GM21576 (cell line): ENCODE measurements around the gene AUP1.
"Not testable (repeated sequence)": the region's sequence is repeated elsewhere in the genome, so short reads cannot be mapped to it uniquely, and the experiment has no call there.

ENCODE experiments used
- ATAC-seq: cut with Tn5 transposase; IDR thresholded peaks from one replicate; pipeline ENCODE4 v1.9.1; 2021; ENCODE audit warnings: mild to moderate bottlenecking, moderate library complexity; ENCODE audit not compliant: unreplicated experiment

Gene AUP1

GRCh38 chr2:74500578-74500946 lies 28.9 kb downstream of the AUP1 start:
- no peak for ATAC-seq

DNA sequence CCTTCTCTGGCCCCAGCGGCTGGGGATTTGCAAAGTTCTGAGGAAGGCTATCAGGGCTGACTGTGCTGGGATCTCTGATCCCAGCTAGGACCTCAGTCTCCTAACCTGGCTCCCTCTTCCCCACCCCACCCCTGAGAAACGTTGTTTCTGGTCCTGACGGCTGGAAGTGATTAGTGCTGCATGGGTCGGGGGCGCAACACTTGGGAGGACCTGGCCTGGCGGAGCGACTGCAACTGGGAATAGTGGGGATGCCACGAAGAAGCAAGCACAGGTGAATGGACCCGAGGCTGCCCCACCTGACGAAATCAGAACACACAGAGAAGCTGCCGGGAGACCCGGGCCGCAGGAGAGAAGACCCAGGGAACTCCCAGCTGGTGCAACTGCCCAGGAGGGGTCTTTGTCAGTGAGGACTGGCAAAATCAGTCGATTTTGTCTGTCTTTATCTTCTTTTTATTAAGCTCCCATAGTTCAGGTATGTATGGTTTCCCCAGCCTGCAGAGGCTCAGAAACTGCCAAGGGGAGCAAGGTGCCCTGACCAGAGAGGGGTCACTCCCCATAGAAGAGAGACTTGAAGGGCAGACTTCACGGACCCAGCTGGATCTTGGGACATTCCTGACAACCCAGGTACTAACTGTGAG lies 29.4 kb downstream of the AUP1 start:
- ATAC-seq = no peak

DNA sequence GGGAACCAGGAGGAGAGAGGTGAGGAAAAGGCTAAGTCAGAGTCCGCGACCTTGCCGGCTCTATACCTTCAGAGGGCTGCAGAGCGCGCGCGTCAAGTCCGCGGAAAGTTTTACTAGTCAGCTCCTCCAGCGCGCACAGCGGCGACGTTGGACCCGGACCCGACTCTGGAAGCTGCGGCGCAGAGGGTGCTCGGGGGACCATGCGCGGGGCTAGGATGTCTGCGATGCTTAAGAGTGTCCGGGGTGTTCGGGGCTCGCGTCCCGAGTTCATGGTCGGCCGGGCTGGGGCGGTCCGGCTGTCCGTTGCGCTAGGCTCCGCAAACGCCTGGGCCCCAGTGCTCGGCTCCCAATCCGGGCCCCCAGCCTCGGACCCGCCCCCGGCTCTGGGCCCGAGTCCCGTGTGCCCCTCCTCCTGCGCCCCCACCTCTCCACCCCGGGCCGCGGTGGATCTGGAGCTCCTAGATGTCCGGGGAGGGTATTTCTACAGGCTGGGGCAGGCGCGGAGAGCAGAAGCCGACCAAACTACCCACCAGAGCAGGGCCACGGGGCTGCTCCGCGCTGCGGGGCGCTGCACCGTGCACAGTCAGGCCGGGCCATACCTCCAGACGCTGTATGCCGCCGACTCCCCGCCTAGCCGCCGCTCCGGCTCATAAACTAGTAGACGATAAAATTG lies 30.1 kb downstream of the AUP1 start, which contains the start of gene LBX2:
TSS of gene LBX2 (minus strand) at position 337 of the 673 bp plus-strand sequence. CDS start at position 271, 66 bp downstream.
- no peak for ATAC-seq

GRCh38 chr2:74498500-74499266 lies 30.8 kb downstream of the AUP1 start:
- ATAC-seq = no peak

- ATAC-seq = no peak
Measured at GRCh38 chr2:74497777-74498499, 31.6 kb downstream of the AUP1 start.

DNA sequence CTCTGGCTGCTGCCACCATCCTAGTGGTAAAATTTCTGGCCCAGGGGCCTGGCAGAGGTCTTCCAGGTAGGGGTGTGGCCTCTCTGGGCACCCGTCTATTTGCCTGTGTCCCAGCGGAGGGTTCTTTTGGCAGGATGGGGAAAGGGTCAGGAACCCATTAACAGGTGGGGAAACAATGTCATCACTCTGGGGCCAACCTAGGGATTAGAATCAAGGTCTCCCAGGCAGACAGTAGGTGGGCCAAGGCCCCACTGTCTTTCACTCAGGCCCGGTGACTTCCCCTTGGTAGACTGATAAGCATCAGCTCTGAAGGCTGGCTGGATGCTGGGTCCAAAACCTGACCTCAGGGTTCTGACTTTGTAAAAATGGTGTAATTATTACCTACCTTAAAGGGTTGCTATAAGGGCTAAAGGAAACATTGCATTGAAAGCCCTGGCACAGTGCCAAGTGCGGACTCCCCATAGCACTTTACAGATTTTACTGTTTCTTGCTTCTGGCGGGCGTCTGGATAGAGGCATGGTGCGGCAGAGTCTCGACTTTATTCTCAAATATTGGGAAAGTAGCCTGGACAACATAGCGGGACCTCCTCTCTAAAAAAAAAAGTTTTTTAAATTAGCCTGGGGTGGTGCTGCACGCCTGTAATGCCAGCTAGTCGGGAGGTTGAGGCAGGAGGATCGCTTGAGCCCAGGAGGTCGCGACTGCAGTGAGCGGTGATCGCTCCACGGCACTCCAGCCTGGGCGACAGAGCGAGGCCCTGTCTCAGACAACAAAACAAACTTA lies 32.3 kb downstream of the AUP1 start:
- no peak for ATAC-seq

DNA sequence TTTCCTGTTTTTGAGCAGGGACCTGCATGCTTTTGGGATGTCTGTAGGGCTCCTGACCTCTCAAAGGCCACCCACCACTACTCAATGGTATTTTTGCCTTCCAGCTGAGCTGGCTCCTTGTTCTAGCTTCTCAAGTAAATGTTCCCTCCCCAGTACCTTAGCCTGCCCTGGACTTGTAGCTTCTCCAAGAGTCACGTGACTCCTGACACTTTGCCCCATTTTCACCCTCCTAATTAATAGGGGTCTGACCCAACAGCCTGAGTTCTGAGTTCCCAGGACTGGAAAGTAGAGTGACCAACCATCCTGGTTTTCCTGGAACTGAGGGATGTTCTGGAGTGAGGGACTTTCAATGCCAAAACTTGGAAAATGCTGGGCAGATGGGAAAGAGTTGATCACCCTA lies 34.1 kb downstream of the AUP1 start:
- ATAC-seq = no peak

GRCh38 chr2:74493546-74493945 lies 36.0 kb downstream of the AUP1 start:
- no peak for ATAC-seq

DNA sequence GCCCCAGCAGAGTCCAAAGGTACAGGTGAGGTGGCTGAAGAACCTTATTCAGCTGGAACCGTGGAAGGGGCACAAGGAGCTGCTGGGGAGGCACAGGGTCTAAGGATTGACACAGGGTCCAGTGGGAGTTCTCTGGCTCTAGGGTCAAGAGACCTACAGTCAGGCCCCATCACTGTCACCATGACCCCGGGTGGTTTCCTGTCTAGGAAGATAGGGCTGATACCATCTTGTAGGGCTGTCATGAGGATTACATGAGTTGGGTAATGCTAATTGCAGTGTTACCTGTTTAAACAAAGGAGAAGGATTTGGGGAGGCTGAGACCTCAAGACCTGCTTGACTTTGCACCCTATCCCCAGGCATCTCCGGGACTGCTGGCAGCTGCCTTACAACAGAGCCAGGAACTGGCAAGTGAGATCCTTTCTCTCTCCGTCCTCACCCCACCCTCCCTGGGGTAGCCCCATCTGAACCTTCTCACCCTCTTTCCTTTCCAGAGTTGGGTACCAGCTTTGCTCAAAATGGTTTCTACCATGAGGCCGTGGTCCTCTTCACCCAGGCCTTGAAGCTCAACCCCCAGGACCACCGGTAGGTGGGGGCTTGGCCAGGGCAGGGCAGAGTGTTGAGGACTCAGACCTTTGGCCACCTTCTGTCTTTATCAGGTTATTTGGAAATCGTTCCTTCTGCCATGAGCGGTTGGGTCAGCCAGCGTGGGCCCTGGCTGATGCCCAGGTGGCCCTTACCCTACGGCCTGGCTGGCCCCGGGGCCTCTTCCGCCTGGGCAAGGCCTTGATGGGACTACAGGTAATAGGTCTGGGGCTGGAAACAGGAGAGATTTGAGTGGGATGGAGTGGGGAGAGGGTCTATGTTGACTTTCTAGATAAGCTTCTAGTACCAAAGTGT lies 37.6 kb downstream of the AUP1 start:
- ATAC-seq = no peak

DNA sequence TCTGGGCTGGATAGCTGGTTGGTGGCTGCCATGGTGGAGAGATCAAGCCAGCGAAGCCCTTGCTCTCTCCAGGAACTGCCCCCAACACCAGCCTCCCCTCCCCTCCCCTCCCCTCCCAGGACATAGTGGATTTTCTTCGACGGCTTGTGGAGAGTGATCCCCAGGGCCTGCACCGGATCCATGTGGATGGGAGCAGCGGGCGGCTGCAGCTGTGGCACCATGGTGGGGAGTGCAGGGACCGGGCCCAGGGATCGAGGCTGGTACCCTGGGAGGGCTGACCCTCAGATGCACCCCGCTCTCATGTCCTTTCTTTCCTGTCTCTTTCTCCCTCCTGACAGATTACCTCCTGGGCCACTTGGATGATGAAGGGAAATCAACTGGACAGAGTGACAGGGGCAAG lies 39.6 kb downstream of the AUP1 start:
- no peak for ATAC-seq

- ATAC-seq = no peak
Measured at GRCh38 chr2:74488643-74489481, 40.6 kb downstream of the AUP1 start.

DNA sequence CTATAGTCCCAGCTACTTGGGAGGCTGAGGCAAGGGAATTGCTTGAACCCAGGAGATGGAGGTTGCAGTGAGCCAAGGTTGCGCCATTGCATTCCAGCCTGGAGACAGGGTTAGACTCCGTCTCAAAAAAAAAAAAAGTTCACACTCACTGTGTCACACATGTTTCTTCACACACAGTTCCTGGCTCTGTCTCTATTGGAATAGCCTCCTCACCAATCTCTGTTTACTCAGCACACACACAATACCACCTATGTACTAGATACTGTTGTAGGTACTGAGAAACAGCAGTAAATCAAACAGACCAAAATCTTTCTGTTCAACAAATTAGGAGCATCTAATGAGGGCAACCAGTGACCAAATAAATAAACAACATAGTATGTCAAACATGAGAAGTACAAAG lies 43.4 kb downstream of the AUP1 start:
- ATAC-seq = no peak

DNA sequence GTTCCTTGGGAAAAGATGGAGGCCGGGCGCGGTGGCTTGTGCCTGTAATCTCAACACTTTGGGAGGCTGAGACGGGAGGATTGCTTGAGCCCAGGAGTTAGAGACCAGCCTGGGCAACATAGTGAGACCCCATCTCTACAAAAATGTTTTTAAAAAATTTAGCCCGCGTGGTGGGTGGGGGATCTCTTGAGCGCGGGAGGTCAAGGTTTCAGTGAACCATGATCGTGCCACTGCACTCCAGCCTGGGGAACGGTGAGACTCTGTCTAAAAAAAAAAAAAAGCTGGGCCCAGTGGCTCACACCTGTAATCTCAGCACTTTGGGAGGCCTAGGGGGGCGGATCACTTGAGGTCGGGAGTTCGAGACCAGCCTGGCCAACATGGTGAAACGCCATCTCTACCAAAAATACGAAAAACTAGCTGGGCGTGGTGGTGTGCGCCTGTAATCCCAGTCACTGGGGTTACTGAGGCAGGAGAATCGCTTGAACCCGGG lies 45.8 kb downstream of the AUP1 start:
- ATAC-seq = not testable (repeated sequence)

- peak; percentile 87 for ATAC-seq
Measured at GRCh38 chr2:74482801-74483674, 46.5 kb downstream of the AUP1 start, which contains the start of the genes CCDC142 and TTC31. CCDC142 (minus strand) TSS chr2:74482998; CDS start chr2:74482837, 161 bp downstream. TTC31 (plus strand) TSS chr2:74483081; CDS start chr2:74483096, 15 bp downstream.

DNA sequence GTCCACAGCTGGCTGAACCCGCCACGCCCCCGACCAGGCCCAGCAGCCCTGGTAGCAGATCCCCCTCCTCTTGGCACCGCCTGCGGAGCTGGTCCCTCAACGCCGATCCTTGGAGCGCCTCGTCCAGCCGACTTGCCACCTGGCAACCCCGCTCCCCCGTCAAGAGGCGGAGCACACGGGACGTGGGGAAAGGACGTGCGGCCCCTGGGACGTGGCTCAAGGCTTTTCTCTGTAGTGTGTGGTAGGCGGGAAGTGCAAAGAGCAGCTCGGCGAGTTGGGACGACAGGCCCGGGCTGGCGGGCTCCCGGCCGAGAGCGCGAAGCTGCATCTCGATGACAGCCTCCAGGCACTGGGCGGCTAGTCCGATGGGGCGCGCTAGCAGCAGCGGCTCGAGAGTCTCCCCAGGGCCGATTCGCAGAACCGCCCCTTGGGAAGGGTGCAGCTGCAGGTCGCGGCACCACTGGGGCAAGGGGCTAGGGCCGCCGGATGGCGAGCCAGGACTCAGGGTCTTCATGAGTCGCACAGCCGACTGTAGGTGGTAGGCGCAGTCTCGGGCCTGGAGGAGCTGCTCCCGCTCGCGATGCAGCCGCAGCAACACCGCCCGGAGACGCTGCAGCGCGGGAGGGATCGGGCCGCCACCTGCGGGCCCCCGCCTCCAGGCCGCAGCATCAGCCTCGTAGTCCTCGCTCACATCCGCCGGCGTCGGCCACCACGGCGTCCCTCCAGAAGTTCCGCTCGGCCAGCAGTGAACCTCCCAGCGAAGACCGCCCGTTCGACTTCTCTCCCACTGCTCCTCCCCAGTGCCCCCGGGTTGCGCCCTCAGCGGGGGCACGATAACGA lies 47.3 kb downstream of the AUP1 start:
- ATAC-seq = peak; percentile 30

GRCh38 chr2:74481431-74481830 lies 48.1 kb downstream of the AUP1 start:
- ATAC-seq = no peak
